Measurements from ENCODE around the gene NEAT1.

NEAT1 gene

DNA sequence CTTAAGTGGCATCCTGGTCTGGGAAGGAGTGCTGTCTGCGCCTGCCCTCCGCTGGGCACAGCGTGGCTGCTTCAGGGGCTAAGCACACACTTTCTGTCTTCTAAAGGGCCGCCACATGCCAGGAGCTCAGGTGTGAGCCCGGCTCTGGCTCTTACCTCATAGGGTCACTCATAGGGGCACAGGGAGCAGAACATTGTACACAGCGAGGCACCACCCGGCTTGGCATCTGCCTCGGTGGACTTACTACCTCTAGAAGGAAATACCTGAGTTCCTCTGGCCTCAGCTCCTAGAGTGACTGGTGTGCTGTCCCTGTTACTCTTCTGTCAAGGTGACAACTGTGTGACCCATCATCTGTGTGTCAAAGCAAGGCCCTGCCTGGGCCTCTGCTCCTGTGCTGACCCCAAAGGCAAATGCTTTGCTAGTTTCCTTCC lies 13.4 kb downstream of the NEAT1 start:
- TF ChIP-seq, protein P1, sequence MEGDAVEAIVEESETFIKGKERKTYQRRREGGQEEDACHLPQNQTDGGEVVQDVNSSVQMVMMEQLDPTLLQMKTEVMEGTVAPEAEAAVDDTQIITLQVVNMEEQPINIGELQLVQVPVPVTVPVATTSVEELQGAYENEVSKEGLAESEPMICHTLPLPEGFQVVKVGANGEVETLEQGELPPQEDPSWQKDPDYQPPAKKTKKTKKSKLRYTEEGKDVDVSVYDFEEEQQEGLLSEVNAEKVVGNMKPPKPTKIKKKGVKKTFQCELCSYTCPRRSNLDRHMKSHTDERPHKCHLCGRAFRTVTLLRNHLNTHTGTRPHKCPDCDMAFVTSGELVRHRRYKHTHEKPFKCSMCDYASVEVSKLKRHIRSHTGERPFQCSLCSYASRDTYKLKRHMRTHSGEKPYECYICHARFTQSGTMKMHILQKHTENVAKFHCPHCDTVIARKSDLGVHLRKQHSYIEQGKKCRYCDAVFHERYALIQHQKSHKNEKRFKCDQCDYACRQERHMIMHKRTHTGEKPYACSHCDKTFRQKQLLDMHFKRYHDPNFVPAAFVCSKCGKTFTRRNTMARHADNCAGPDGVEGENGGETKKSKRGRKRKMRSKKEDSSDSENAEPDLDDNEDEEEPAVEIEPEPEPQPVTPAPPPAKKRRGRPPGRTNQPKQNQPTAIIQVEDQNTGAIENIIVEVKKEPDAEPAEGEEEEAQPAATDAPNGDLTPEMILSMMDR (IDR thresholded peaks at IDR 0.05; ENCODE audit: low read depth, low read length), result no peak
- TF ChIP-seq EZH2phosphoT487 (IDR thresholded peaks at IDR 0.05; ENCODE audit: low read depth), result no peak
- no peak overlapping the region for H2AFZ ChIP-seq (ENCODE audit: low read depth, low read length)
- no peak overlapping the region for H3K27ac ChIP-seq (ENCODE audit: low read length)
- H3K36me3 ChIP-seq (replicated peaks; ENCODE audit: low read depth, low read length), result peaks cover 80% of the 10 kb centered on the region
- no peaks in the 10 kb centered on the region for H3K27me3 ChIP-seq (ENCODE audit: low read depth, low read length)
- H3K4me1 ChIP-seq (ENCODE audit: low read length), result peaks cover 34% of the 10 kb centered on the region
- peaks cover 57% of the 10 kb centered on the region for H3K79me2 ChIP-seq (ENCODE audit: low read length)
- no peak overlapping the region for H3K9ac ChIP-seq (ENCODE audit: low read length)
- H3K4me2 ChIP-seq (ENCODE audit: low read length), result no peak overlapping the region
- no peaks in the 10 kb centered on the region for H3K9me3 ChIP-seq (ENCODE audit: insufficient read depth, low read length)
- H3K4me3 ChIP-seq (ENCODE audit: low read length), result no peak overlapping the region
- peaks cover 96% of the 10 kb centered on the region for H4K20me1 ChIP-seq (ENCODE audit: insufficient read depth, low read length)

DNA sequence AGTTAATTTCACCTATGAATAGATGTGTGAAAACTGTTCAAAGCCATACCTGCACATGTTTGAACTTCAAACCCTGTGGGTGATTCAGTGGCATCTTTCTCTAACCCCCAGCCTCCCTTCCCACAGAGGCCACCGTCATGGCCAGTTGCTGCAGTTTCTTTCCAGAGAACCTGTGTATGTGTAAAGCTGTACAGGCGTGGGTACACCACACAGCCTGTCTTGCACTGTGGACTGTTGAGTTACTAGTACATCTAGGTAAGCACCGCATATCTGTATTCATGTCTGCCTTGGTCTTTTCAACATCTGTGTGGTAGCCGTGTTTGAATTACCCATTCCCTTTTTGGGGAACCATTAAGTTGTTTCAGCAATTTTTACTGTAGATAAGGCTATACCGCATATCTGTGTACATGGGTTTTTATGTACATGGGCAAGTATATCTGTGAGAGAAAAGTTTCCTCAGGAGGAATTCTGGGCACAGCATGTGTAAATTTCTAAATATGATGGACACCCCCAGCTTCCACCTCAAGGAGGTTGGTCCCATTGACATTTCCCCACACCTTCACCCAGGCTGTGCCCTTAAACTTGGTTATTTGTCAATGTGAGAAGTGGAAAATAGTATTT lies 13.9 kb downstream of the NEAT1 start:
- Histone ChIP-seq H3K27me3 (ENCODE audit: low read depth, low read length) (no peaks in the 10 kb centered on the region), H3K27ac (ENCODE audit: low read length) (no peak overlapping the region), H3K9ac (ENCODE audit: low read length) (no peak overlapping the region), H3K9me3 (ENCODE audit: insufficient read depth, low read length) (no peaks in the 10 kb centered on the region), H3K79me2 (ENCODE audit: low read length) (peaks cover 52% of the 10 kb centered on the region), H3K4me2 (ENCODE audit: low read length) (no peak overlapping the region), H3K4me1 (ENCODE audit: low read length) (peaks cover 35% of the 10 kb centered on the region), H2AFZ (ENCODE audit: low read depth, low read length) (no peak overlapping the region), H3K4me3 (ENCODE audit: low read length) (no peak overlapping the region), H3K36me3 (replicated peaks; ENCODE audit: low read depth, low read length) (peaks cover 77% of the 10 kb centered on the region), H4K20me1 (ENCODE audit: insufficient read depth, low read length) (peaks cover 94% of the 10 kb centered on the region)
- TF ChIP-seq, protein P1 (IDR thresholded peaks at IDR 0.05; ENCODE audit: low read depth, low read length), result no peak
- TF ChIP-seq EZH2phosphoT487 (IDR thresholded peaks at IDR 0.05; ENCODE audit: low read depth), result no peak

DNA sequence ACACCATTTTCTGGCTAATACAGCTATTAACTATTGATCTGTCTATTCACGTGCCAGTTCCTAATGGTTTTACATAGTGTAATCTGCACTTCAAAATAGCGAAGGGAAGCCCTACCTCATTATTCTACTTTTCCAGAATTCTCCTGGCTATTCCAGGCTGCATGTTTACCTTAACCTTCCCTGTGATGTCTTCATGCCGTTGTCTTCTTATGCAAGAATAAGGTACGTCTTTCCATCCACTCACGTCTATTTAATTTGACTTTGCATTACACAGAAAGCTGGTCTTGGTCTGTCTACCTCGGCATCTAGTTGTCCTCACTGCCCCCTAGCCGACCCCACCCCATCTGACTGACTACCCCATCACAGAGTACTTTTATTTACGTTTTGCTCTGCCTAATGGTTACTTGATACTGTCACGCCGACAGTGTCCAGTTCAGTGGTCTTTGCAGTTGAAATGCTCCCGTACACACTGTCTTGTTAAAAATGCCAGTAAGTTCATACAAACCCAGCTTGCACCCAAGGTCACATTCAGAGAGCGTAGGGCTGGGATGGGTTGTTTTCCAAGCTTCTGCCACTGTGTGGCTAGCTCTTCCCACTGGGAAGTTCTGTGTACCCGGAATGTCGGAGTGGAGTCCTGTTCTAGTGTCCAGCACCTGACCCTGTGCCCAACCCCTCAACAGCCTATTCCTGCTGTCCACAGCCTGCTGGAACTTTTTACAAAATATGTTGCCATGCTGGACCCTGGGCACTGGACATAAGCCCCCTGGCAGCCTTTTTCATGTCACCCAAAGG lies 15.0 kb downstream of the NEAT1 start:
- Histone ChIP-seq H3K27ac (ENCODE audit: low read length) (no peak overlapping the region), H3K4me2 (ENCODE audit: low read length) (no peak overlapping the region), H3K27me3 (ENCODE audit: low read depth, low read length) (no peaks in the 10 kb centered on the region), H4K20me1 (ENCODE audit: insufficient read depth, low read length) (peaks cover 94% of the 10 kb centered on the region), H3K9ac (ENCODE audit: low read length) (no peak overlapping the region), H3K79me2 (ENCODE audit: low read length) (peaks cover 44% of the 10 kb centered on the region), H2AFZ (ENCODE audit: low read depth, low read length) (no peak overlapping the region), H3K4me3 (ENCODE audit: low read length) (no peak overlapping the region), H3K9me3 (ENCODE audit: insufficient read depth, low read length) (no peaks in the 10 kb centered on the region), H3K36me3 (replicated peaks; ENCODE audit: low read depth, low read length) (peaks cover 77% of the 10 kb centered on the region), H3K4me1 (ENCODE audit: low read length) (peaks cover 39% of the 10 kb centered on the region)
- TF ChIP-seq, protein P1 (IDR thresholded peaks at IDR 0.05; ENCODE audit: low read depth, low read length), result no peak
- no peak for TF ChIP-seq EZH2phosphoT487 (IDR thresholded peaks at IDR 0.05; ENCODE audit: low read depth)
